ENCODE measurements around the gene BCAS3.
"Not testable (repeated sequence)": the region's sequence is repeated elsewhere in the genome, so short reads cannot be mapped to it uniquely, and the experiment has no call there.

The BCAS3 gene

GRCh38 chr17:61239327-61239726 lies 561.7 kb downstream of the BCAS3 start:
- DNase-seq, result no peak

GRCh38 chr17:61239953-61240352 lies 562.3 kb downstream of the BCAS3 start:
- DNase-seq, result no peak

- no peak for DNase-seq
Observed at GRCh38 chr17:61240851-61241468, 563.3 kb downstream of the BCAS3 start.

GRCh38 chr17:61244988-61245387 lies 567.3 kb downstream of the BCAS3 start:
- DNase-seq, result not testable (repeated sequence)

GRCh38 chr17:61245706-61246135 lies 568.1 kb downstream of the BCAS3 start:
- DNase-seq, result no peak

- peak; percentile 68 for DNase-seq
Observed at GRCh38 chr17:61247439-61247838, 569.8 kb downstream of the BCAS3 start.

- DNase-seq, result no peak
Observed at GRCh38 chr17:61248399-61248798, 570.7 kb downstream of the BCAS3 start.

- no peak for DNase-seq
Observed at GRCh38 chr17:61249649-61250299, 572.1 kb downstream of the BCAS3 start.

GRCh38 chr17:61250335-61250890 lies 572.8 kb downstream of the BCAS3 start:
- no peak for DNase-seq

GRCh38 chr17:61251939-61252865 lies 574.6 kb downstream of the BCAS3 start:
- DNase-seq, result peak; percentile 93

- peak; percentile 40 for DNase-seq
Observed at GRCh38 chr17:61253362-61253761, 575.7 kb downstream of the BCAS3 start.

GRCh38 chr17:61253937-61254574 lies 576.4 kb downstream of the BCAS3 start:
- no peak for DNase-seq

GRCh38 chr17:61254904-61255303 lies 577.3 kb downstream of the BCAS3 start:
- no peak for DNase-seq

GRCh38 chr17:61255647-61256046 lies 578.0 kb downstream of the BCAS3 start:
- DNase-seq, result no peak

GRCh38 chr17:61259360-61259759 lies 581.7 kb downstream of the BCAS3 start:
- no peak for DNase-seq

GRCh38 chr17:61260071-61260797 lies 582.6 kb downstream of the BCAS3 start:
- no peak for DNase-seq

- DNase-seq, result no peak
Observed at GRCh38 chr17:61261001-61261637, 583.5 kb downstream of the BCAS3 start.

- no peak for DNase-seq
Observed at GRCh38 chr17:61265397-61265796, 587.7 kb downstream of the BCAS3 start.

- no peak for DNase-seq
Observed at GRCh38 chr17:61267847-61268246, 590.2 kb downstream of the BCAS3 start.

- DNase-seq, result no peak
Observed at GRCh38 chr17:61275395-61275794, 597.7 kb downstream of the BCAS3 start.

- no peak for DNase-seq
Observed at GRCh38 chr17:61276806-61277205, 599.2 kb downstream of the BCAS3 start.
